Skeletal muscle satellite cell (primary cell): ENCODE measurements around the gene BTBD9.

Experiments used
- H3K27me3 ChIP-seq: 2 replicates; pipeline ENCODE4 v1.7.0; 2013; ENCODE audit warnings: low read length; ENCODE audit not compliant: control insufficient read depth, insufficient read depth
- H3K36me3 ChIP-seq: 2 replicates; pipeline ENCODE4 v1.7.0; 2013; ENCODE audit warnings: mild to moderate bottlenecking, control low read depth, low read length; ENCODE audit not compliant: insufficient read depth
- H3K4me1 ChIP-seq: 2 replicates; pipeline ENCODE4 v1.7.0; 2013; ENCODE audit warnings: low read length; ENCODE audit not compliant: control insufficient read depth, insufficient read depth
- H3K4me2 ChIP-seq: 2 replicates; pipeline ENCODE4 v1.7.0; 2013; ENCODE audit warnings: mild to moderate bottlenecking, low read length
- H3K4me3 ChIP-seq: 2 replicates; pipeline ENCODE4 v1.7.0; 2013; ENCODE audit warnings: low read length
- H3K9ac ChIP-seq: 2 replicates; pipeline ENCODE4 v1.7.0; 2013; ENCODE audit warnings: mild to moderate bottlenecking, low read depth, low read length, moderate library complexity
- H3K9me3 ChIP-seq: replicated peaks from 2 replicates; pipeline ENCODE4 v1.7.0; 2013; ENCODE audit warnings: mild to moderate bottlenecking, control low read depth, low read length

The BTBD9 gene

DNA sequence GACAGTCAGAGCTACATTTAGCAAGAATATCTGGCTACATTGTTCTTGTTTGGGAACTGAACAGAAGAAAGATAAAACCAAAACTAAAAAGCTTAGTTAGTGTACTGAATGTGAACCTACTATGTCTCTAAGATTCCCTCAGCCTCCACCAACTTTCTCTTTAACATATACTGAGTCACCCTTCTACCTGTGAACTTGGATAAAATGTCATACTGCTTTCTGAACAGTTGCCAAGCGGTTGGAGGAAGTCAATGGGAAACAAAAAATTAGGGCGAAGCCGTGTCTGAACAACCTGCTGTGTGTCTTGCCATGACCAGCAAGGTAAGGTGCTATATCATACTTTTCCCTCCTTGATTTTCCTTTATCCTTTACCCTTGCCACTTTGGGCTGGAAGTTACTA is 243.5 kb downstream of the BTBD9 start:
- Histone ChIP-seq H3K4me1 (peaks cover 5% of the 10 kb centered on the region), H3K27me3 (no peaks in the 10 kb centered on the region), H3K4me2 (no peak overlapping the region), H3K9ac (no peak overlapping the region), H3K36me3 (no peaks in the 10 kb centered on the region), H3K4me3 (no peak overlapping the region), H3K9me3 (no peaks in the 10 kb centered on the region)

DNA sequence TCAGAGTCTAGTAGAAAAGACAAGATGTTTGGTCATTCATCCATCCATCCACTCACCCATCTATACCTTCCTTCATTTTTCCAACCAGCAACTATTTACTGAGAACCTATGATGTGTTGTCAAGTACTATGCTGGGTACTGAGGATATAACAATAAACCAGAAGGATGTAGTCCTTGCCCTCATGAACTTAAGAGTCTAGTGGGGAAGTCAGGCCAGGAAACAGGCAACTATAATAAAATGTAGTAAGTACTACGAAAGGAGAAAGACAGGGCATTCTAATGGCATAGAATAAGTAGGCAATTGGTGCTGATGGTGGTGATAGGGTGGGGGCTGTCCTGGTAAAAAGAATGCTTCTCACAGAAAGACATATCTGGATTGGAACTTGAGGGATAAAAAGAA is 245.7 kb downstream of the BTBD9 start:
- no peaks in the 10 kb centered on the region for H3K9me3 ChIP-seq
- no peaks in the 10 kb centered on the region for H3K27me3 ChIP-seq
- no peaks in the 10 kb centered on the region for H3K36me3 ChIP-seq
- H3K4me3 ChIP-seq: no peak overlapping the region
- H3K4me1 ChIP-seq: peaks cover 8% of the 10 kb centered on the region
- no peak overlapping the region for H3K4me2 ChIP-seq
- no peak overlapping the region for H3K9ac ChIP-seq

- H3K4me1 ChIP-seq: peaks cover 19% of the 10 kb centered on the region
- no peak overlapping the region for H3K4me3 ChIP-seq
- H3K4me2 ChIP-seq: no peak overlapping the region
- H3K9ac ChIP-seq: no peak overlapping the region
- no peaks in the 10 kb centered on the region for H3K27me3 ChIP-seq
- H3K9me3 ChIP-seq: no peaks in the 10 kb centered on the region
- H3K36me3 ChIP-seq: no peaks in the 10 kb centered on the region
These were observed 247.8 kb downstream of the BTBD9 start for GRCh38 chr6:38391626-38392579.

DNA sequence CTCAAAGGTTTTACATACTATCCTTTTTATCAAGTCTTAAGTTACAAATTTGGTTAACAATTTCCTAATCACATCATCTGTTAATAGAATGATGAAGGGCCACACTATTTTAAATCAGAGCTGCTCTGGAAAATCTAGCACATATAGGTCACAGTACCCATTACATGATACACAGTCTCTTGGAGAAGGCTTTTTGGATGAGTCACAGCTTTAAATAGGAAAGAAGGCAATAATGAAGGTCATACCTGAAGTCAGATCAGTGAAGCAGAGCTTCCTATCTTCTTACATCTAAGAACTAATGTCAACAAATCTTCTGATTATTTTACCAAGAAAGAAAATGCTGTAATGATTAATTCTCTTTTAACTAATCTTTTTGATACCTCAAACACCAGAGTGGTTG is 248.5 kb downstream of the BTBD9 start:
- Histone ChIP-seq H3K27me3 (no peaks in the 10 kb centered on the region), H3K9me3 (no peaks in the 10 kb centered on the region), H3K4me1 (peaks cover 19% of the 10 kb centered on the region), H3K36me3 (no peaks in the 10 kb centered on the region), H3K4me3 (no peak overlapping the region), H3K9ac (no peak overlapping the region), H3K4me2 (no peak overlapping the region)

DNA sequence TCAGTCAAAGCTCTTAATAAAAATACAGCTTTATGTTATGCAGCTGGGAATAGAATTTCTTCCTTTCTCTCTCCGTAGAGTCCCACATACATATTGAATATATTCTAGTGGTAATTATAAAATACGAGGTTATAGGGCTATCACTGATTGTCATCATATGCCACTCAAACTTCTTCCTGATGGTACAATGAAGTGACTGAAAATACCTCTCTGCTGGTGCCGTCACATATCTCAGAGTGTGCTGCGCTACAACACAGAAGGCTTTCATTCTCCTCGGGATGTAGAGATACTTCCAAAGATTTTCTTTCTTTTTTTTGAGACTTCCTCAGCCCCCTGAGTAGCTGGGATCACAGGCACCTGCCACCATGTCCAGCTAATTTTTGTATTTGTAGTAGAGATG is 249.9 kb downstream of the BTBD9 start:
- Histone ChIP-seq H3K9me3 (no peaks in the 10 kb centered on the region), H3K27me3 (no peaks in the 10 kb centered on the region), H3K4me1 (peaks cover 19% of the 10 kb centered on the region), H3K4me2 (no peak overlapping the region), H3K4me3 (no peak overlapping the region), H3K36me3 (no peaks in the 10 kb centered on the region), H3K9ac (no peak overlapping the region)

GRCh38 chr6:38387971-38388370 is 251.8 kb downstream of the BTBD9 start:
- Histone ChIP-seq H3K27me3 (no peaks in the 10 kb centered on the region), H3K9me3 (no peaks in the 10 kb centered on the region), H3K4me3 (no peak overlapping the region), H3K36me3 (no peaks in the 10 kb centered on the region), H3K4me1 (peaks cover 19% of the 10 kb centered on the region), H3K4me2 (no peak overlapping the region), H3K9ac (no peak overlapping the region)

GRCh38 chr6:38387461-38387860 is 252.3 kb downstream of the BTBD9 start:
- Histone ChIP-seq H3K36me3 (no peaks in the 10 kb centered on the region), H3K9me3 (no peaks in the 10 kb centered on the region)

GRCh38 chr6:38378801-38379200 is 260.9 kb downstream of the BTBD9 start:
- H3K4me2 ChIP-seq: no peak overlapping the region
- no peaks in the 10 kb centered on the region for H3K36me3 ChIP-seq
- peaks cover 8% of the 10 kb centered on the region for H3K4me1 ChIP-seq

More at GRCh38 chr6:38387461-38387860, 252.3 kb downstream of the BTBD9 start:
- no peak overlapping the region for H3K4me2 ChIP-seq
- H3K27me3 ChIP-seq: no peaks in the 10 kb centered on the region
- H3K4me1 ChIP-seq: peaks cover 19% of the 10 kb centered on the region
- no peak overlapping the region for H3K9ac ChIP-seq
- no peak overlapping the region for H3K4me3 ChIP-seq

GRCh38 chr6:38375937-38376336 is 263.8 kb downstream of the BTBD9 start:
- no peaks in the 10 kb centered on the region for H3K9me3 ChIP-seq
- no peaks in the 10 kb centered on the region for H3K36me3 ChIP-seq

More at GRCh38 chr6:38378801-38379200, 260.9 kb downstream of the BTBD9 start:
- Histone ChIP-seq H3K4me3 (no peak overlapping the region), H3K27me3 (no peaks in the 10 kb centered on the region), H3K9me3 (no peaks in the 10 kb centered on the region), H3K9ac (no peak overlapping the region)

GRCh38 chr6:38375341-38375740 is 264.4 kb downstream of the BTBD9 start:
- Histone ChIP-seq H3K9me3 (no peaks in the 10 kb centered on the region), H3K36me3 (no peaks in the 10 kb centered on the region), H3K9ac (no peak overlapping the region), H3K4me1 (peaks cover 25% of the 10 kb centered on the region), H3K27me3 (no peaks in the 10 kb centered on the region), H3K4me3 (no peak overlapping the region), H3K4me2 (no peak overlapping the region)

More at GRCh38 chr6:38375937-38376336, 263.8 kb downstream of the BTBD9 start:
- H3K9ac ChIP-seq: no peak overlapping the region
- H3K4me1 ChIP-seq: peaks cover 25% of the 10 kb centered on the region
- H3K27me3 ChIP-seq: no peaks in the 10 kb centered on the region
- H3K4me3 ChIP-seq: no peak overlapping the region
- no peak overlapping the region for H3K4me2 ChIP-seq

DNA sequence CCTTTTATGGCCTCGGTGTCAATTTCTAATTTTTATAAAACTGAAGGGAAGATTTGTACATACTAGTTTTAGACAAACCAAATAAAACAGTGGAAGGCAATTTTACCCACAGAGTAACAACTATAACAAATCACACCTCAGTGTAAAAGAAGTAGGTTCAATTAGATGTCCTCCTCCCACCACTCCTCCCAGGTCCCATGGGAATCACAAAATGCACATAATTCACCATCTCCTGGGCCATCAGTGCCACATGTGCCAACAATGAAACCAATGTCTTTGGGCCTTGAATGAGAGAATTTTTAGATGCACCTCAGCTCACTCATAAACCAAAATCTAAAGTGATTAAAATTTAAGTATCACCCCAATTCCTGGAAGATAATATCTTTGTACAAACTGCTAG is 267.8 kb downstream of the BTBD9 start:
- no peak overlapping the region for H3K4me3 ChIP-seq
- no peak overlapping the region for H3K9ac ChIP-seq
- H3K27me3 ChIP-seq: no peaks in the 10 kb centered on the region
- peaks cover 28% of the 10 kb centered on the region for H3K4me1 ChIP-seq
- no peaks in the 10 kb centered on the region for H3K9me3 ChIP-seq
- no peaks in the 10 kb centered on the region for H3K36me3 ChIP-seq
- H3K4me2 ChIP-seq: no peak overlapping the region
